Endothelial cell (in vitro differentiated cells): ENCODE data around the gene P4HTM. TPM values are rescaled to one million over a fixed set of nuclear protein-coding genes. Genes with fewer than 3 reads are reported as not detected.
"Not testable (repeated sequence)": the region's sequence is repeated elsewhere in the genome, so short reads cannot be mapped to it uniquely, and the experiment has no call there.

ENCODE experiments used
- DNase-seq: peaks from one replicate; pipeline ENCODE4 v3.0.0; 2021; ENCODE audit warnings: low spot score
- H3K27ac Mint-ChIP-seq: one replicate; pipeline ENCODE4 v1.8.0; 2021; ENCODE audit warnings: mixed read lengths, inconsistent platforms; ENCODE audit not compliant: unreplicated experiment
- H3K27me3 Mint-ChIP-seq: one replicate; pipeline ENCODE4 v1.8.0; 2021; ENCODE audit warnings: mild to moderate bottlenecking, moderate library complexity, mixed read lengths, inconsistent platforms; ENCODE audit not compliant: unreplicated experiment
- H3K36me3 Mint-ChIP-seq: one replicate; pipeline ENCODE4 v1.8.0; 2021; ENCODE audit warnings: mild to moderate bottlenecking, low read depth, mixed read lengths, inconsistent platforms; ENCODE audit not compliant: unreplicated experiment
- H3K4me1 Mint-ChIP-seq: one replicate; pipeline ENCODE4 v1.8.0; 2021; ENCODE audit warnings: mild to moderate bottlenecking, mixed read lengths, inconsistent platforms; ENCODE audit not compliant: unreplicated experiment
- H3K4me3 Mint-ChIP-seq: one replicate; pipeline ENCODE4 v1.8.0; 2021; ENCODE audit warnings: mild to moderate bottlenecking, mixed read lengths, inconsistent platforms; ENCODE audit not compliant: unreplicated experiment
- H3K9me3 Mint-ChIP-seq: one replicate; pipeline ENCODE4 v1.8.0; 2021; ENCODE audit warnings: mixed read lengths, inconsistent platforms; ENCODE audit not compliant: unreplicated experiment
- total RNA-seq: library from RNA; stranded (reverse); fragmentation: NEBNext Ultra II Directional; extraction: Animal tissue kit (Norgen Biotek cat#: 25700); gene quantifications from one replicate; pipeline ENCODE4 v1.2.1, GENCODE V29; 2021; ENCODE audit not compliant: unreplicated experiment
- TF ChIP-seq, protein P1 (sequence below): fragments of 200-600 bp; sonication (generic); IDR thresholded peaks from one replicate; pipeline ENCODE4 v1.5.0; 2021; ENCODE audit warnings: antibody characterized with exemption; ENCODE audit not compliant: unreplicated experiment

The P4HTM gene
- total RNA-seq, 1 donor from 2014 or later = 9.3 TPM

DNA sequence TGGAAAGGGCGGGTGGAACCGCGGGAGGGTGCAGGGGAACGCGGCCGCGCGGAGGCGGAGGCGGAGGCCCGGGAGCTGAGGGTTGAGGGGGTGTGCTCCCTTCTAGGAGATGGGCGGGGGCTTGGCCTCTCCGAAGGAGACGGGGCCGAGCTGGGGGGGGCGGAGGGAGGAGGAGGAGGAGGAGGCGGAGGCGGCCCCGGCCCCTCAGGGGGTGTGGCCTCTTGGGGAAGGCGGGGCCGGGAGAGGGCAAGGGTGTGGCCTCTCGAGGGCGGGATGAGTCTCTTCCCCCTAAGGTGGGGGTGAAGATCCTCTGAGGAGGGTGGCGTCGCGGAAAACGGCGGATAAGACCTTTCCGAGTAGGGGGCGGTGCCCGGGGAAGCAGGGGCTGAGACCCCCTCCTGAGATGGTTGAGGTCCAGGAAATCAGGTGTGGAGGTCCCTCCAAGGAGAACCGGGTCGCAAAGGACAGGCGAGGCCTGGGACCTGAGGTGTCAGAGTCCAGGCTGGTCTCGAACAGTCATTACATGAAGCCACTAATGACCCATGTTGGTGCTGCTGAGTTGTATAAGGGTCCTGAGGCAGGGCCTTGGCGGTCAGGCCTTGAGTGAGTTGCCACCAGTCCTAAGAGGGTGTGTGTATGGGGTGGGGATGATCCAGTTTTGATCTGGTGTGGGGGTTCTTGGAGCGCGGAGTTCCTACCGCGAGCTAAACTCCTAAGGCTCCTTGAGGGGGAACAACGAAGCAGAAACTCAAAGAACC is 17.9 kb downstream of the P4HTM start:
- peak overlapping the region; percentile 87 for H3K27ac Mint-ChIP-seq
- H3K27me3 Mint-ChIP-seq = peaks cover 8% of the 10 kb centered on the region
- peaks cover 15% of the 10 kb centered on the region for H3K4me1 Mint-ChIP-seq
- peak overlapping the region; percentile 98 for H3K4me3 Mint-ChIP-seq
- DNase-seq = peak; percentile 83
- TF ChIP-seq, protein P1, sequence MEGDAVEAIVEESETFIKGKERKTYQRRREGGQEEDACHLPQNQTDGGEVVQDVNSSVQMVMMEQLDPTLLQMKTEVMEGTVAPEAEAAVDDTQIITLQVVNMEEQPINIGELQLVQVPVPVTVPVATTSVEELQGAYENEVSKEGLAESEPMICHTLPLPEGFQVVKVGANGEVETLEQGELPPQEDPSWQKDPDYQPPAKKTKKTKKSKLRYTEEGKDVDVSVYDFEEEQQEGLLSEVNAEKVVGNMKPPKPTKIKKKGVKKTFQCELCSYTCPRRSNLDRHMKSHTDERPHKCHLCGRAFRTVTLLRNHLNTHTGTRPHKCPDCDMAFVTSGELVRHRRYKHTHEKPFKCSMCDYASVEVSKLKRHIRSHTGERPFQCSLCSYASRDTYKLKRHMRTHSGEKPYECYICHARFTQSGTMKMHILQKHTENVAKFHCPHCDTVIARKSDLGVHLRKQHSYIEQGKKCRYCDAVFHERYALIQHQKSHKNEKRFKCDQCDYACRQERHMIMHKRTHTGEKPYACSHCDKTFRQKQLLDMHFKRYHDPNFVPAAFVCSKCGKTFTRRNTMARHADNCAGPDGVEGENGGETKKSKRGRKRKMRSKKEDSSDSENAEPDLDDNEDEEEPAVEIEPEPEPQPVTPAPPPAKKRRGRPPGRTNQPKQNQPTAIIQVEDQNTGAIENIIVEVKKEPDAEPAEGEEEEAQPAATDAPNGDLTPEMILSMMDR = no peak
- peaks cover 10% of the 10 kb centered on the region for H3K36me3 Mint-ChIP-seq
- H3K9me3 Mint-ChIP-seq = no peaks in the 10 kb centered on the region

DNA sequence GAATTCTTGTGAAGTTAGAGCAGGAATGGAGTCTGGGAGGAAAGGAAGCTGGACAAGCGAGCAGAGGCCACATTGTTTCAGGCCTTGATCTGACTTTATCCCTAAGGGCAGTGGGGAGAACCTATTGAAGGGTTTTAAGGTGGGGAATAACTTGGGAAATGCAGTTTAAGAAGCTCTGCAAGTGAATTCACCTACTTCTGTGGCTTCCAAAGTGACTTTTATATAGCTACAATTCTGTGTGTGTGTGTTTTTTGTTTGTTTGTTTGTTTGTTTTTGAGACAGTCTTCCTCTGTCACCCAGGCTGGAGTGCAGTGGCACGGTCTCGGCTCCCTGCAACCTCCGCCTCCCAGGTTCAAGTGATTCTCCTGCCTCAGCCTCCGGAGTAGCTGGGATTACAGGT is 18.6 kb downstream of the P4HTM start:
- not testable (repeated sequence) for H3K9me3 Mint-ChIP-seq, H3K27me3 Mint-ChIP-seq, DNase-seq, H3K27ac Mint-ChIP-seq
- H3K4me3 Mint-ChIP-seq = peak overlapping the region; percentile 98
- peaks cover 15% of the 10 kb centered on the region for H3K4me1 Mint-ChIP-seq
- peaks cover 10% of the 10 kb centered on the region for H3K36me3 Mint-ChIP-seq

DNA sequence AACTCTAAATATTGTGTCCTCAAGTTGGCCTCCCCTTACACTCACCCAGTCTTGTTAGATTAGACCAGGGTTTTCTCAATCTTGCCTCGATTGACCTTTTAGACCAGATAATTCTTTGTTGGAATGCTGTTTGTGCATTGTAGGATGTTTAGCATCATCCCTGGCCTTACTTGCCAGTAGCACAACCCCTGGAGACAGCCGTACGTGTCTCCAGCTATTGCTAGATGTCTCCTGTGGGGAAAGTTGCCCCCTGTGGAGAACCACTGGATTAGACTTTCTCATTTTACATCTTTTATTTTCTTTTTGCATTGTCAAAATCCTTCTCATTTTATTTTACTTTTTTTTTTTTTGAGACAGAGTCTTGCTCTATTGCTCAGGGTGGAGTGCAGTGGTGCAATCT is 19.4 kb downstream of the P4HTM start:
- DNase-seq = no peak
- peaks cover 10% of the 10 kb centered on the region for H3K36me3 Mint-ChIP-seq
- H3K27ac Mint-ChIP-seq = peak overlapping the region; percentile 66
- no peaks in the 10 kb centered on the region for H3K9me3 Mint-ChIP-seq
- H3K4me3 Mint-ChIP-seq = peak overlapping the region; percentile 72
- TF ChIP-seq, protein P1 = no peak
- H3K4me1 Mint-ChIP-seq = peaks cover 15% of the 10 kb centered on the region
- peaks cover 12% of the 10 kb centered on the region for H3K27me3 Mint-ChIP-seq

DNA sequence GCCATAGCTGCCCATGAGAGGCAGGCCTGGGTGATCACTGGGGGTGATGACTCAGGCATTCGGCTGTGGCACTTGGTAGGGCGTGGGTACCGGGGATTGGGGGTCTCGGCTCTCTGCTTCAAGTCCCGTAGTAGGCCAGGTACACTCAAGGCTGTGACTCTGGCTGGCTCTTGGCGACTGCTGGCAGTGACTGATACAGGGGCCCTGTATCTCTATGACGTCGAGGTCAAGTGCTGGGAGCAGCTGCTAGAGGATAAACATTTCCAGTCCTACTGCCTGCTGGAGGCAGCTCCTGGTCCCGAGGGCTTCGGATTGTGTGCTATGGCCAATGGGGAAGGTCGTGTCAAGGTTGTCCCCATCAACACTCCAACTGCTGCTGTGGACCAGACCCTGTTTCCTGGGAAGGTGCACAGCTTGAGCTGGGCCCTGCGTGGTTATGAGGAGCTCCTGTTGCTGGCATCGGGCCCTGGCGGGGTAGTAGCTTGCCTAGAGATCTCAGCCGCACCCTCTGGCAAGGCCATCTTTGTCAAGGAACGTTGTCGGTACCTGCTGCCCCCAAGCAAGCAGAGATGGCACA is 22.5 kb downstream of the P4HTM start:
- DNase-seq = no peak
- no peak overlapping the region for H3K27ac Mint-ChIP-seq
- no peaks in the 10 kb centered on the region for H3K9me3 Mint-ChIP-seq
- peaks cover 31% of the 10 kb centered on the region for H3K27me3 Mint-ChIP-seq
- H3K36me3 Mint-ChIP-seq = peaks cover 25% of the 10 kb centered on the region
- H3K4me3 Mint-ChIP-seq = no peak overlapping the region
- peaks cover 12% of the 10 kb centered on the region for H3K4me1 Mint-ChIP-seq
- TF ChIP-seq, protein P1 = no peak

DNA sequence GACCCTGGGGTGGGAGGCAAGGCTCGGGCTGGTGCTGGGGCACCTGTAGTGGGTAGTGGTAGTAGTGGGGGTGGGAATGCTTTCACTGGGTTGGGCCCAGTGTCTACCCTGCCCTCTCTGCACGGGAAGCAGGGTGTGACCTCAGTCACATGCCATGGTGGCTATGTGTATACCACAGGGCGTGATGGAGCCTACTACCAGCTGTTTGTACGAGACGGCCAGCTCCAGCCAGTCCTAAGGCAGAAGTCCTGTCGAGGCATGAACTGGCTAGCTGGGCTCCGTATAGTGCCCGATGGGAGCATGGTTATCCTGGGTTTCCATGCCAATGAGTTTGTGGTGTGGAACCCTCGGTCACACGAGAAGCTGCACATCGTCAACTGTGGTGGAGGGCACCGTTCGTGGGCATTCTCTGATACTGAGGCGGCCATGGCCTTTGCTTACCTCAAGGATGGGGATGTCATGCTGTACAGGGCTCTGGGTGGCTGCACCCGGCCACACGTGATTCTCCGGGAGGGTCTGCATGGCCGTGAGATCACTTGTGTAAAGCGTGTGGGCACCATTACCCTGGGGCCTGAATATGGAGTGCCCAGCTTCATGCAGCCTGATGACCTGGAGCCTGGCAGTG is 23.2 kb downstream of the P4HTM start:
- Mint-ChIP-seq H3K4me3 (no peak overlapping the region), H3K27ac (no peak overlapping the region), H3K4me1 (peaks cover 8% of the 10 kb centered on the region), H3K36me3 (peaks cover 25% of the 10 kb centered on the region), H3K27me3 (peaks cover 29% of the 10 kb centered on the region), H3K9me3 (no peaks in the 10 kb centered on the region)
- DNase-seq = no peak
- TF ChIP-seq, protein P1 = no peak
